ENCODE measurements around the gene DNHD1. TPM values are rescaled to one million over a fixed set of nuclear protein-coding genes. Genes with fewer than 3 reads are reported as not detected.

DNHD1 gene
- total and polyA plus RNA-seq, 9 of the 15 experiments (the other 6 are each of a cell fraction or from before 2014, with no cell fraction given) = 0.82 to 9.7 (median 3.8) TPM

DNA sequence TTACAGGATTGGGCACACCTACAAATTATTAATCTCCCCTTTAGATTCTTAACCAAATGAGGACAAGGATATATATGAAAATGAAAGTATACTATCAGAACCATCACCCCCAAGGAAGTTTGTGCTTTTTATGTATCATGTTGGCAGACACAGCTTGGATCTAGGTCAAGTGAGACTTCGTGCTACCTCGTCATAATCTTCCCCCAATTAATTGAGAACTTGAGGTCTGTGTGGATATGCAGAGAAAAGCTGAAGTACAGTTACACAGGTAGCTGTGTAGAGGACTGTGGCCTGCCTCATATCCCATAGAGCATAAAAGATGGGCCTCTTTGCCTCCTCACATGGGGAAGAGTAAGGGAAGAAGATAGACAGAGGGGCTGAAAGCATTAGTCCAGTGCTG, 45.6 kb downstream of the DNHD1 start:
- Histone ChIP-seq H3K9ac (ENCODE audit: insufficient read depth in 1 of 2, low read depth in 2 of 2, low read length in 2 of 2) (no peak overlapping the region), H3K27ac (ENCODE audit: extremely low read depth, low read depth, low read length) (no peak overlapping the region), H3K9me3 (replicated peaks; ENCODE audit: control insufficient read depth, insufficient read depth, low read depth, low read length) (no peaks in the 10 kb centered on the region), H2AFZ (ENCODE audit: low read depth, low read length) (no peak overlapping the region), H3K4me2 (ENCODE audit: insufficient read depth, low read length) (no peak overlapping the region), H4K20me1 (replicated peaks; ENCODE audit: control insufficient read depth, insufficient read depth, low read length) (no peaks in the 10 kb centered on the region), H3K36me3 (ENCODE audit: control insufficient read depth, insufficient read depth, low read length) (no peaks in the 10 kb centered on the region), H3K4me3 (no peak overlapping the region), H3K4me1 (replicated peaks in 1 of 2; ENCODE audit: control insufficient read depth in 2 of 2, insufficient read depth in 2 of 2, low read length in 2 of 2) (peaks cover 11 to 16% of the 10 kb centered on the region in 2 experiments; a peak in 4 of 5 replicates), H3K27me3 (ENCODE audit: control insufficient read depth in 2 of 2, insufficient read depth in 2 of 2, low read length in 2 of 2) (no peaks in the 10 kb centered on the region), H3K79me2 (ENCODE audit: control insufficient read depth, insufficient read depth, low read length) (no peaks in the 10 kb centered on the region), H3K9me1 (ENCODE audit: control insufficient read depth, insufficient read depth, low read length) (no peaks in the 10 kb centered on the region)
- WGBS (ENCODE audit: insufficient coverage, low coverage, missing lambda C conversion rate) = 24% methylated on average over 2 of the region's 2 CpGs
- BruUV-seq (replicated peaks) = no TSS peak
- no peak for DNase-seq (ENCODE audit: extremely low read depth in 1 of 4, low spot score in 3 of 4)
- ChIA-PET POLR2A (interaction anchor here (1.4 kb wide), 1 partner anchor 14 kb away, joined by 3 read pairs; no protein-coding TSS in a partner anchor), CTCF (ENCODE audit: low intra/inter-chr PET ratio) (no interaction called here)
- TF ChIP-seq, protein P1, sequence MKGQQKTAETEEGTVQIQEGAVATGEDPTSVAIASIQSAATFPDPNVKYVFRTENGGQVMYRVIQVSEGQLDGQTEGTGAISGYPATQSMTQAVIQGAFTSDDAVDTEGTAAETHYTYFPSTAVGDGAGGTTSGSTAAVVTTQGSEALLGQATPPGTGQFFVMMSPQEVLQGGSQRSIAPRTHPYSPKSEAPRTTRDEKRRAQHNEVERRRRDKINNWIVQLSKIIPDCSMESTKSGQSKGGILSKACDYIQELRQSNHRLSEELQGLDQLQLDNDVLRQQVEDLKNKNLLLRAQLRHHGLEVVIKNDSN (CRISPR knock-in tag; IDR thresholded peaks at IDR 0.05) = no peak
- no peak for TF ChIP-seq ZNF311 (CRISPR knock-in tag; IDR thresholded peaks at IDR 0.05)
- TF ChIP-seq ZNF695 (CRISPR knock-in tag; IDR thresholded peaks at IDR 0.05) = no peak
- no peak for TF ChIP-seq CBX1 (IDR thresholded peaks at IDR 0.05; ENCODE audit: low read depth)
- in situ Hi-C loops (cut with MboI) (no loop called here), intact Hi-C loops (cut with micrococcal nuclease) (no loop called here)
- no peak for ATAC-seq
- no peak for FAIRE-seq
